HG02840 (cell line): ENCODE measurements around the gene CFAP97D1.
"Not testable (repeated sequence)": the region's sequence is repeated elsewhere in the genome, so short reads cannot be mapped to it uniquely, and the experiment has no call there.

Experiments used
- ATAC-seq: cut with Tn5 transposase; IDR thresholded peaks from one replicate; pipeline ENCODE4 v1.9.1; 2021; ENCODE audit warnings: mild to moderate bottlenecking, moderate library complexity, moderate number of reproducible peaks; ENCODE audit not compliant: unreplicated experiment, low FRiP score

Gene CFAP97D1

GRCh38 chr17:43790311-43790940 lies 10.2 kb downstream of the CFAP97D1 start:
- no peak for ATAC-seq

DNA sequence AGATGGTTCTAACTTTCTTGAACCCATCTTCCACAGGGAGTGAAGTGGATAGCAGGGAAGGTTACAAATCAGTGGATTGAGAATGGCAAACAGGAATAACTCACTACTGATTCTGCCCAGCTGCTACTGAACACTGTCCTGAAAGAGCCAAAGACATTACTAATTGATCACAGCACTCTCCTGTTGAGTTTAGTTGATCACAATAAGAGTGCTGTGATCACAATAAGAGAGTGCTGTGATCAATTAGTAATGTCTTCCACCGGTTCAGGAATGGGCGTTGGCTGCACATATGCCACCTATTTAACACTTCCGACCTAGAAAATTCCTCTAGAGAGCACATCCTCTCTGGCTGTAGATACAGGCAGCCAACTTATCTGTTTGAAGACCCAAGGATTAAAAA lies 11.4 kb downstream of the CFAP97D1 start:
- ATAC-seq, result no peak

DNA sequence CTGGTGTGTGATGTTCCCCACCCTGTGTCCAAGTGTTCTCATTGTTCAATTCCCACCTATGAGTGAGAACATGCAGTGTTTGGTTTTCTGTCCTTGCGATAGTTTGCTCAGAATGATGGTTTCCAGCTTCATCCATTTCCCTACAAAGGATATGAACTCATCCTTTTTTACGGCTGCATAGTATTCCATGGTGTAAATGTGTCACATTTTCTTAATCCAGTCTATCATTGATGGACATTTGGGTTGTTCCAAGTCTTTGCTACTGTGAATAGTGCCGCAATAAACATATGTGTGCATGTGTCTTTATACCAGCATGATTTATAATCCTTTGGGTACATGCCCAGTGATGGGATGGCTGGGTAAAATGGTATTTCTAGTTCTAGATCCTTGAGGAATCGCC lies 12.4 kb downstream of the CFAP97D1 start:
- ATAC-seq, result not testable (repeated sequence)

DNA sequence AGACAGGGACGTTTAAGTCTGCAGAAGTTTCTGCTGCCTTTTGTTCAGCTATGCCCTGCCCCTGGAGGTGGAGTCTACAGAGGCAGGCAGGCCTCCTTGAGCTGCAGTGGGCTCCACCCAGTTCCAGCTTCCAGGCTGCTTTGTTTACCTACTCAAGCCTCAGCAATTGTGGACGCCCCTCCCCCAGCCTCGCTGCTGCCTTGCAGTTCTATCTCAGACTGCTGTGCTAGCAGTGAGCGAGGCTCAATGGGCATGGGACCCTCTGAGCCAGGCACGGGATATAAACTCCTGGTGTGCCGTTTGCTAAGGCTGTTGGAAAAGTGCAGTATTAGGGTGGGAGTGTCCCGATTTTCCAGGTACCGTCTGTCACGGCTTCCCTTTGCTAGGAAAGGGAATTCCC lies 17.8 kb downstream of the CFAP97D1 start:
- not testable (repeated sequence) for ATAC-seq

DNA sequence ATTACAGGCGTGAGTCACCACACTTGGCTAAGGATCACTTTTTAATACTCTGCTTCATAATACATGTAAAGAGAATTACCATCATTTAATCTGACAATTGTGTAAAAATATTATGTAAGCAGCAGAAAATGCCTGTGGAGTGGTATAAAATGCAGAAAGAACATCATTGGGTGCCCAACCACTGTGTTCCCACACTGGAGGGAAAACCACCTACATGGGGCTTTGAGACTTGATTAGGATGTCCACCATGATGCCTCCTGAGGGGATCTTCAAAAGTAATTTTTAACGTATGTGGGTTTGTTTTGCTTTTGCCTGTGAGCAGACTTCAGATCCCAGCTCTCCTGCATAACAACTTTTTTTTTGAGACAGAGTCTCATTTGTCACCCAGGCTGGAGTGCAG lies 18.8 kb downstream of the CFAP97D1 start:
- ATAC-seq, result no peak

GRCh38 chr17:43800736-43801135 lies 20.5 kb downstream of the CFAP97D1 start:
- ATAC-seq, result no peak

- ATAC-seq, result no peak
Measured at GRCh38 chr17:43801844-43802243, 21.6 kb downstream of the CFAP97D1 start.

DNA sequence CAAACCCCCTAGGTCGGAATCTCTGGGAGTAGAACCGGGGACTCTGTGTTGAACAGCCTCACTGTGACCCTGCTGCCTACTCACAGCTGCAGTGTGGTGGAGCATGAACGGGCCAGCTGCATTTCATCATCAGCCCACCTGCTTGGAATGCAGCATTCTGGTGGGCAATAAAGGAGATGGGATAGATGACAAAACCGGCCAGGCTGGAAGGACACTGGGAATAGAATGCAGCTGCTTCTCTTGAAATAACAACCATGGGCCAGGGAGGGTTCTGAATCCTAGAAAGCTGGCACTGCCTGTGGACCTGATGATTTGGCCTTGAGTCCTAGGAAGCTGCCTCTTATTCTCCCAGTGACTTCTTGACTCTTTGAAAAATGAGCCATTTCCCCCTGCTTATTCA lies 23.5 kb downstream of the CFAP97D1 start:
- no peak for ATAC-seq

- no peak for ATAC-seq
Measured at GRCh38 chr17:43805117-43805516, 24.9 kb downstream of the CFAP97D1 start.

DNA sequence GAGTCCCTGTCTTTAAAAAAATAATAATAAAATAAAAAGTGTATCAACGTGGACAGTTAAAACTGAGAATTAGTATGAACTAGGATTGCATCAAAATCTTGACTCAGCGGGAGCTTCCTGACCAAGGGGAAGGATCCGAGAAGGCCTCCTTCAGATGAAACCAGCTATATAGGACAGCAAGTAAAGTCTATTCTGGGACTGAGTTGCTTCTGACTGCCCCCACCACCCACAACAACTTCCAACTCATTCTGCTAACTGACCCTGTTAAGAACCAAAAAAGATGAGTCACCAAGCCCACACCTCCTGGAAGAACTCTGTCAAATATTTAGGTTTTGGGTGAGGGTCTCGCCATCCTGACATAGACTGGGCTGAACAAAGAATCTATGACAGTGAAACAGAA lies 27.8 kb downstream of the CFAP97D1 start:
- no peak for ATAC-seq

- ATAC-seq, result no peak
Measured at GRCh38 chr17:43809121-43809520, 28.9 kb downstream of the CFAP97D1 start.

DNA sequence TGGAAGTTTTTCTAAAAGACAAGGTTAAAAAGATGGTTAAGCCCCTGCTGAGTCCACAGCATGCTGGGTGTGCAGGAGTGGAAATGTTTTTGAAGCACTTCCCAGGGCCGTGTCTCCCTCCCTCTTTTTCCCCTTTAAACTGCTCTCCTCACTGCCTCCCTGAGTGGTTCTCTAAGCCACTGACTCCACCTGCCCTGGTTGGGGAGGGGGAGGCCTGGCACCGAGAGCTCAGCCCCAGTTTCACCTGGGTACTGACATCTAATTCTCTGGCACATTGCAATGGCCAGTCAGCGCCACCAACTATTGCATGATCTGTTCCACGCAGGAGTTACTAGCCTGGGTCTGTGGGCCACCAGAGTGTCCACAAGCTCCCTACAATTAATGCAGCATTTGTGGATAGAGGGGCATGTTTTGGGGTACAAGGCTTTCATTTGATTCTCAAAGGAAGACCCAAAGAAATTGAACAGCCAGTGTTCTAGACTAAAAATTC lies 30.0 kb downstream of the CFAP97D1 start:
- no peak for ATAC-seq

DNA sequence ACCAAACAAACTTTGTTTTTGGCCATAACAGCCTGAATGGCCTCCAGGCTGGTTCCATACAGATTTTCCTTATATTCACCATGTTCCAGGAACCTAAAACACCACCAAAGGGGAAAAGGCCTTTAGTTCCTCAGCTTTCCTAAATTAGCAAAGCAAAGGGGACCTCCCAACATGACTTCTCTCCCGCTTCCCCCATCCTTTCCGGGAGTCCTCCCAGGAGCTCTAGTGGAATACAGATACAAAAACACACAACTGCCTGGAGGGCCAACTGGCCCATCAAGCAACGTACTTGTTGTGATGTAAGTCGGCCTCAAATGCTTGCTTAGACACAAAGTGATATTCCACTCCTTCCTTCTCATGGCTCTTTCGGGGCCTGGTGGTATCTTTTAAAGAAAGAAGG lies 30.6 kb downstream of the CFAP97D1 start:
- no peak for ATAC-seq

DNA sequence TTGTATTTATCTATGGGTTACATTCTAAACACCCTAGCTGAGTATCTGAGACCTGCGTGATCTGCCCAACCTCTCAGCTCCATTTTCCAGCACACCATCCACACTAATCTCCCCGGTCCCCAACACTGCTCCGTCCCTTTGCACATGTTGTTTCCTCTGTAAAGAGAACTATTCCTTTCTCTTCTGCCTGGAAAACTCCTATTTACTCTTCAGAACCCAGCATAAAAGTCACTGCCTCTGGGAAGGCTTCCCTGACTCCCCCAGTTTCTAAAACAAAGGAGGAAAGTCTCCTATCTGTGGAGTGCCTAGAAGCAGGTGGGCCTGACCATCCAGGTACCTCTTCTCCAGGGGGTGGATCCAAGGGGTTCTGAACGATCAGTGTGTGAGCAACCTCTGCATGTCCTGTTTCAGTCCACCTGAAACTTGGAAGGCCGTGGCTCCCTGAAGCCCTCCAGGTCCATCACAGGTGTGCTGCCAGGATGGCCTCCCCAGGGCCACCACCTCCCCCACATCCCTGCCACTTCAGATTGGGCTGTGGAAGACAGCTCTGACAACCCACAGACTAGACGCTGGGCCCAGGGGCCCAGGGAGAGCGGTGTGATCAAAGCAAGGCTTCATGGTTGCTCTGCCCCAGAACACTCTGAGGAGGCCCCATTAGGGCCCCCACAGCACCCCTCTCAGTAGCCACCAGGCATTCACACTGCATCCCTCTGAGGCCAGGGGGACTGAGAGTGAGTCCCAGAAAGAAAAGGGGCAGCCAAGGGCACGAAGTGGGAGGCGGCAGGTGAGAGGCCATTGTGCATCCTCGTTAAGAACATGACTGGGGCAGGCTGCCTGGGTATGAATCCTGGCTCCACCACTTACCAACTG lies 32.4 kb downstream of the CFAP97D1 start:
- ATAC-seq, result no peak

DNA sequence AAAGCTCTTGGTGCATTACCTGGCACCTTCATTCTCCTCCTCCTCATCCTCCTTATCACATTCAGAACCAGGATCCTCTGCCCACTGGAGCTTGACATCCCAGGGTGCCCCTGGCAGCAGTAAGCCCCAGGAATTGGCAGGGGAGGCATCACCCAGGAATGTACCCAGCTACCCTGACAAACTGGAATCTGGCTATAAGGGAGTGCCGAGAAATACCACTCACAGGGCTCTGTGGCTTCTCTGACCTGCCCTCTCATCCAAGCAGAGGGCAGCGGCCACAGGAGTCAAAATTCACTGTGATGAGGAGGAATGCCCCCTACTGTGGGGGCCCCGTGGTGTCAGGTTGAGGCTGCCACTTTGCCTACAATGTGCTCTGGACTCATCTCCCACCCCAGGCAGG lies 33.2 kb downstream of the CFAP97D1 start:
- ATAC-seq, result no peak

DNA sequence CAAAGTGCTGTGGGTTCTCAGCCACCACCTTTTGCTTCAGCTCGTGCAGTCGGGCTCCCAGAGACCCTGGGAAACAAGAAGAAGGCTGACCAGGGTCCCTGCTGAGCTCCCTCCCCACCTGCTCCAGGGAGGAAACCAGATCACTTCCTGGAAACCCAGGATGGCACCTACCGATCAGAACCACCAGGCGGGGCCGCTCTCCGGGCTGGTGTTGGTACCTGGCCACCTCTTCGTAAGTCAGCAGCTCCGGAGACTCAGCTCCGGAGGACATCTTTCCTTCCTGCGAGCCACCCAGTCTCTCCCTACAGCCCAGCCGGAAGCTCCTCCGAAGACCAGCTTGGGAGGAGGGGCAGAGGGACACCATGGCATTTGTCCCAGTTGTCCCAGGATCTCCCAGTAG lies 33.8 kb downstream of the CFAP97D1 start:
- no peak for ATAC-seq

GRCh38 chr17:43814714-43815113 lies 34.5 kb downstream of the CFAP97D1 start:
- no peak for ATAC-seq

- ATAC-seq, result no peak
Measured at GRCh38 chr17:43816336-43817320, 36.4 kb downstream of the CFAP97D1 start.

DNA sequence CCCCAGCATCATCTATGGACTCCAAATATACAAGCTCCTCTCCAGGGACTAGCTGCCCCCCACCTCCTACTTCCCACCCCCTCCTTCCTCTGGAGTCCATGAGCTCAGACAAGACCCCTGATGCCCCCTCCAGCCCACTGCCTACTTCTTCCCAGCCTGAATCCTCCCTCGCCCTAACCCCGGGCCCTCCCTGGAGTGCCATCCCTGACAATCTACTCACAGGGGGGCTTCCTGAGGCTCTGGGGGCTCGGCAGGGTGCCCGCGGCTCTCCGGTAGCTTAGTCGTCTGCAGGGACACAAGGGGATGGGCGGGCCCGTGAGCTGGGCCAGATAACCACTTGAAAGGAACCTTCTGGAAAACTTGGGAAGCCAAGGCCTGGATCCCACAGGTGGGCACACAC lies 37.6 kb downstream of the CFAP97D1 start:
- no peak for ATAC-seq

GRCh38 chr17:43818966-43819365 lies 38.7 kb downstream of the CFAP97D1 start:
- ATAC-seq, result no peak

DNA sequence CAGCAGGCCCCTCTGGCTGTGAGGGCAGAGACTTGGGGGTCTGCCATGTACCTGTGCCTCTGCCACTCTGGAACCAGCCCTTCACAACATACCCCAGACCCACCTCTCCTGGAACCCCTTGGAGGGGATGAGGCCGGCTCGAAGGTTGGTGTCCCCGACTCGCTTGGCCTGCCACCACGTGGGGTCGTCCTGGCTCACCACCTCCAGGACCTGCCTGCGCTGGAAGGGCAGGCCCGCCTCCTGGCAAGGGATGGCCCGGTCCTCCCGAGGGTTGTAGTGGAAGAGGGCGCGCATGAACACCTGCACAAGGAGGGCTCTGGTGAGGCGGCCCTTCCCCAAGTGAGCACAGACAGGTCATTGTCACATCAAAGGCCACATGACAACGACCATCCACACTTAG lies 40.5 kb downstream of the CFAP97D1 start:
- no peak for ATAC-seq
